Endothelial cell of umbilical vein (primary cell): ENCODE data around the gene UPF1. TPM values are rescaled to one million over a fixed set of nuclear protein-coding genes. Genes with fewer than 3 reads are reported as not detected.

Experiments
- BruUV-seq: library from RNA; stranded (reverse); fragments of 400-500 nt; replicated peaks from 2 replicates; lab custom pipeline; 2021; lab: Mats Ljungman, UMichigan
- CTCF ChIA-PET: fragments of 300-600, 350-600 bp; sonication (Branson Sonifier 250); formaldehyde crosslinking; loops from one replicate; lab custom pipeline; 2021; ENCODE audit warnings: antibody characterized with exemption, inconsistent platforms; lab: Charles Lee
- POLR2A ChIA-PET: fragments of 300-600, 350-600 bp; sonication (Branson Sonifier 250); formaldehyde crosslinking; loops from one replicate; lab custom pipeline; 2021; ENCODE audit warnings: antibody characterized with exemption, inconsistent platforms; lab: Charles Lee
- DNase-seq: peaks from one replicate; pipeline ENCODE4 v3.0.0-alpha.2; 2011; ENCODE audit warnings: low read depth, low spot score
- FAIRE-seq: peaks from 2 replicates; lab custom pipeline; 2011; peaks lifted over from hg19 to GRCh38; lab: Jason Lieb, UNC
- H2AFZ ChIP-seq: 2 replicates; pipeline ENCODE4 v1.6.0; 2012; ENCODE audit warnings: low read depth, low read length, control low read depth, inconsistent platforms
- H3K27ac ChIP-seq: 2 replicates; pipeline ENCODE4 v1.5.1; 2011; ENCODE audit warnings: low read depth, mild to moderate bottlenecking, control low read depth, low read length, moderate library complexity; ENCODE audit not compliant: insufficient read depth
- H3K27me3 ChIP-seq, 2 experiments: 2 replicates each; pipeline versions ENCODE4 v1.6.0 to v1.6.1; 2011; ENCODE audit warnings: low read length in 2 of 2, mixed read lengths in 1 of 2; ENCODE audit not compliant: control insufficient read depth in 2 of 2, insufficient read depth in 2 of 2
- H3K36me3 ChIP-seq, 2 experiments: 2 replicates in 1 of 2; 3 replicates in 1 of 2; pipeline ENCODE4 v1.5.1; 2011; ENCODE audit warnings: low read length in 2 of 2, mild to moderate bottlenecking in 1 of 2, moderate library complexity in 1 of 2; ENCODE audit not compliant: control insufficient read depth in 2 of 2, insufficient read depth in 2 of 2; ENCODE audit errors: extremely low read depth in 1 of 2
- H3K4me1 ChIP-seq: 3 replicates; pipeline ENCODE4 v1.5.1; 2011; ENCODE audit warnings: mild to moderate bottlenecking, low read length; ENCODE audit not compliant: control insufficient read depth, insufficient read depth; ENCODE audit errors: extremely low read depth
- H3K4me2 ChIP-seq: 2 replicates; pipeline ENCODE4 v1.6.1; 2011; ENCODE audit warnings: low read length, control low read depth, mixed read lengths; ENCODE audit not compliant: insufficient read depth
- H3K4me3 ChIP-seq, 3 experiments: fragments of 200-600 bp in 1 of 3; sonication (generic), shearing (Covaris generic) in 1 of 3; replicated peaks in 1 of 3; 2 replicates each; pipeline ENCODE4 v1.5.1; 2011 to 2016; ENCODE audit warnings: control low read depth in 3 of 3, low read length in 3 of 3, mild to moderate bottlenecking in 2 of 3, inconsistent platforms in 1 of 3, low read depth in 1 of 3, moderate library complexity in 1 of 3; ENCODE audit not compliant: insufficient read depth in 1 of 3
- H3K79me2 ChIP-seq: 2 replicates; pipeline ENCODE4 v1.6.0; 2012; ENCODE audit warnings: low read length, inconsistent platforms; ENCODE audit not compliant: control insufficient read depth, insufficient read depth
- H3K9ac ChIP-seq: replicated peaks from 2 replicates; pipeline ENCODE3; 2011; ENCODE audit warnings: low read length, control low read depth; ENCODE audit not compliant: insufficient read depth; ENCODE audit errors: extremely low read depth
- H3K9me1 ChIP-seq: replicated peaks from 3 replicates; pipeline ENCODE4 v1.6.0; 2011; ENCODE audit warnings: mild to moderate bottlenecking, low read length; ENCODE audit not compliant: control insufficient read depth, insufficient read depth; ENCODE audit errors: extremely low read depth
- H3K9me3 ChIP-seq: replicated peaks from 2 replicates; pipeline ENCODE4 v1.5.1; 2012; ENCODE audit warnings: low read length, inconsistent platforms; ENCODE audit not compliant: control insufficient read depth, insufficient read depth
- H4K20me1 ChIP-seq: replicated peaks from 2 replicates; pipeline ENCODE3; 2011; ENCODE audit warnings: mild to moderate bottlenecking, low read length; ENCODE audit not compliant: control insufficient read depth, insufficient read depth; ENCODE audit errors: extremely low read depth
- EZH2 ChIP-seq: IDR thresholded peaks from 2 replicates; pipeline ENCODE4 v1.6.1; 2012; ENCODE audit warnings: borderline replicate concordance, low read depth, mild to moderate bottlenecking, moderate library complexity, low read length, inconsistent platforms; ENCODE audit not compliant: severe bottlenecking
- FOS ChIP-seq: IDR thresholded peaks from 2 replicates; pipeline ENCODE4 v1.6.1; 2011; ENCODE audit warnings: mild to moderate bottlenecking, low read length, moderate library complexity, borderline replicate concordance; ENCODE audit not compliant: insufficient read depth
- GATA2 ChIP-seq: IDR thresholded peaks from 2 replicates; pipeline ENCODE4 v1.7.0; 2011; ENCODE audit warnings: low read depth, mild to moderate bottlenecking, moderate library complexity, mixed read lengths, low read length; ENCODE audit not compliant: insufficient read length, insufficient read depth
- JUN ChIP-seq: IDR thresholded peaks from 2 replicates; pipeline ENCODE4 v1.6.1; 2011; ENCODE audit warnings: borderline replicate concordance, low read depth; ENCODE audit not compliant: insufficient read length, insufficient read depth
- MYC ChIP-seq: IDR thresholded peaks from one replicate; pipeline ENCODE4 v1.6.1; 2011; ENCODE audit warnings: mild to moderate bottlenecking, low read depth, low read length
- POLR2A ChIP-seq: IDR thresholded peaks from 2 replicates; pipeline ENCODE4 v1.6.1; 2012; ENCODE audit warnings: low read depth, mild to moderate bottlenecking, control low read depth, low read length
- POLR2AphosphoS5 ChIP-seq: IDR thresholded peaks from 2 replicates; pipeline ENCODE4 v1.6.1; 2012; ENCODE audit warnings: low read depth, mild to moderate bottlenecking, control low read depth, low read length, moderate library complexity; ENCODE audit not compliant: insufficient read depth
- dilution Hi-C: fragments of 300-500 bp; cut with MboI; formaldehyde crosslinking; loops from one replicate; pipeline ENCODE4 v1.15.0; 2019; ENCODE audit warnings: low sequenced_read_pairs; ENCODE audit not compliant: extremely low pct_ligation_motif_present
- intact Hi-C: fragments of 100-400 bp; cut with micrococcal nuclease; formaldehyde crosslinking; loops from one replicate; pipeline ENCODE4 v1.10.0; 2022
- polyA plus RNA-seq, 4 experiments: library from polyadenylated mRNA; depleted of rRNA in 3 of 4; stranded (reverse) in 3 of 4; unstranded in 1 of 4; fragments of >200 nt; gene quantifications; 2 replicates each; pipeline versions ENCODE4 v1.2.1 to v1.2.3, GENCODE V29; 2011 to 2012; ENCODE audit warnings: missing spikeins in 1 of 4
- total RNA-seq: library from RNA; stranded (reverse); gene quantifications from 2 replicates; pipeline ENCODE4 v1.2.3, GENCODE V29; 2021
- TF ChIP-seq, protein P1 (sequence below): IDR thresholded peaks from 2 replicates; pipeline ENCODE4 v1.6.1; 2011; ENCODE audit not compliant: insufficient read depth, insufficient read length
- TF ChIP-seq, protein P2 (sequence below), 2 donors: IDR thresholded peaks; 1 replicate in 1 of 2; 2 replicates in 1 of 2; pipeline ENCODE4 v1.5.1; 2011; ENCODE audit warnings: low read length in 2 of 2, mild to moderate bottlenecking in 2 of 2, moderate library complexity in 2 of 2, control low read depth in 1 of 2, inconsistent platforms in 1 of 2, low read depth in 1 of 2; ENCODE audit not compliant: insufficient read depth in 1 of 2; ENCODE audit errors: extremely low read depth in 1 of 2

UPF1 gene
- total and polyA plus RNA-seq, 2 donors (not counting 3 experiments of a cell fraction or from before 2014, with no cell fraction given), result 65.9 to 68.2 TPM

GRCh38 chr19:18793144-18794028, 38.4 kb upstream of the UPF1 start:
- H3K9ac ChIP-seq, result no peak overlapping the region
- no TSS peak for BruUV-seq
- H3K4me2 ChIP-seq, result no peak overlapping the region
- TF ChIP-seq JUN (no peak), POLR2A (no peak), MYC (no peak)
- TF ChIP-seq, protein P1, sequence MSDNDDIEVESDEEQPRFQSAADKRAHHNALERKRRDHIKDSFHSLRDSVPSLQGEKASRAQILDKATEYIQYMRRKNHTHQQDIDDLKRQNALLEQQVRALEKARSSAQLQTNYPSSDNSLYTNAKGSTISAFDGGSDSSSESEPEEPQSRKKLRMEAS, result no peak
- H3K27me3 ChIP-seq, result peaks cover 39 to 46% of the 10 kb centered on the region in 2 experiments
- intact Hi-C loops, result no loop called here
- no peak overlapping the region for H3K27ac ChIP-seq
- no peak for FAIRE-seq
- H3K4me1 ChIP-seq, result no peaks in the 10 kb centered on the region
- POLR2A ChIA-PET, result no interaction called here
- dilution Hi-C loops, result no loop called here
- H3K4me3 ChIP-seq, result no peak overlapping the region
- CTCF ChIA-PET, result interaction anchor here (0.7 to 1.6 kb wide), 2 partner anchors 18 to 332 kb away, joined by 3 read pairs; no protein-coding TSS in a partner anchor
- no peaks in the 10 kb centered on the region for H3K9me1 ChIP-seq
- H3K79me2 ChIP-seq, result no peaks in the 10 kb centered on the region
- no peaks in the 10 kb centered on the region for H3K9me3 ChIP-seq
- no peaks in the 10 kb centered on the region for H3K36me3 ChIP-seq
- H4K20me1 ChIP-seq, result no peaks in the 10 kb centered on the region
- no peak for DNase-seq
- no peak overlapping the region for H2AFZ ChIP-seq

DNA sequence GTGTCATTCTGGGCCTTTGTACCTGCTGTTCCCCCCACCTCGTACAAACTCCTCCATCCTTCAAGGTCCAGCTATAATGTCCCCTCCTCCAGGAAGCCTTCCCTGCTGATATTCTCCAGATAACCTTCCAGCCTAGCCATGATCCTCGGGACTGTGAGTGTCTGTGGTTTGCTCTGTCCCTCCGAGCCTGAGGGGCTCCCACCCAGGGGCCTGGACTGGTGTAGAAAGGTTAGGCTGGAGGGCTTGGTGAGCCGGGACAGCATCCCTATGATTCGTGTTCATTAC, 37.8 kb upstream of the UPF1 start:
- FAIRE-seq, result no peak
- no peaks in the 10 kb centered on the region for H3K9me3 ChIP-seq

More for the DNA sequence above, 37.8 kb upstream of the UPF1 start:
- no peaks in the 10 kb centered on the region for H3K4me1 ChIP-seq
- H3K4me3 ChIP-seq, result no peak overlapping the region
- H3K27ac ChIP-seq, result no peak overlapping the region
- no peak overlapping the region for H3K4me2 ChIP-seq
- no peaks in the 10 kb centered on the region for H3K9me1 ChIP-seq
- H3K27me3 ChIP-seq, result peaks cover 36 to 41% of the 10 kb centered on the region in 2 experiments
- no peaks in the 10 kb centered on the region for H4K20me1 ChIP-seq
- ChIA-PET POLR2A (no interaction called here), CTCF (interaction anchor here (1.6 kb wide), 1 partner anchor 18 kb away, joined by 3 read pairs; no protein-coding TSS in a partner anchor)
- intact Hi-C loops, result no loop called here
- no peaks in the 10 kb centered on the region for H3K79me2 ChIP-seq
- H3K9ac ChIP-seq, result no peak overlapping the region
- H2AFZ ChIP-seq, result no peak overlapping the region
- H3K36me3 ChIP-seq, result no peaks in the 10 kb centered on the region
- no peak for DNase-seq
- BruUV-seq, result no TSS peak
- no peak for TF ChIP-seq POLR2AphosphoS5
- TF ChIP-seq MYC, result no peak
- no peak for TF ChIP-seq JUN
- no peak for TF ChIP-seq EZH2
- no peak for TF ChIP-seq FOS
- TF ChIP-seq, protein P2, sequence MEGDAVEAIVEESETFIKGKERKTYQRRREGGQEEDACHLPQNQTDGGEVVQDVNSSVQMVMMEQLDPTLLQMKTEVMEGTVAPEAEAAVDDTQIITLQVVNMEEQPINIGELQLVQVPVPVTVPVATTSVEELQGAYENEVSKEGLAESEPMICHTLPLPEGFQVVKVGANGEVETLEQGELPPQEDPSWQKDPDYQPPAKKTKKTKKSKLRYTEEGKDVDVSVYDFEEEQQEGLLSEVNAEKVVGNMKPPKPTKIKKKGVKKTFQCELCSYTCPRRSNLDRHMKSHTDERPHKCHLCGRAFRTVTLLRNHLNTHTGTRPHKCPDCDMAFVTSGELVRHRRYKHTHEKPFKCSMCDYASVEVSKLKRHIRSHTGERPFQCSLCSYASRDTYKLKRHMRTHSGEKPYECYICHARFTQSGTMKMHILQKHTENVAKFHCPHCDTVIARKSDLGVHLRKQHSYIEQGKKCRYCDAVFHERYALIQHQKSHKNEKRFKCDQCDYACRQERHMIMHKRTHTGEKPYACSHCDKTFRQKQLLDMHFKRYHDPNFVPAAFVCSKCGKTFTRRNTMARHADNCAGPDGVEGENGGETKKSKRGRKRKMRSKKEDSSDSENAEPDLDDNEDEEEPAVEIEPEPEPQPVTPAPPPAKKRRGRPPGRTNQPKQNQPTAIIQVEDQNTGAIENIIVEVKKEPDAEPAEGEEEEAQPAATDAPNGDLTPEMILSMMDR (IDR thresholded peaks at IDR 0.05; ENCODE audit: extremely low read depth in 1 of 2, insufficient read depth in 1 of 2, low read depth in 1 of 2, low read length in 2 of 2), result no peak
- TF ChIP-seq GATA2, result no peak
- TF ChIP-seq, protein P1, result no peak
- no peak for TF ChIP-seq POLR2A
- dilution Hi-C loops, result no loop called here
